SK-N-SH (cell line): Measurements from ENCODE around the gene GHRL.

Source experiments
- CTCF ChIP-seq: fragments of 200-600 bp; sonication (generic); IDR thresholded peaks from 2 replicates; pipeline ENCODE4 v1.6.1; 2017; ENCODE audit warnings: antibody characterized with exemption, mild to moderate bottlenecking, moderate library complexity
- EP300 ChIP-seq, 2 experiments: IDR thresholded peaks; 2 replicates each; pipeline versions ENCODE4 v1.4.0 to v1.6.1; 2012; ENCODE audit warnings: borderline replicate concordance in 1 of 2, low read depth in 1 of 2, low read length in 1 of 2
- FOXJ3 ChIP-seq: sonication (generic); formaldehyde crosslinking; IDR thresholded peaks from 2 replicates; pipeline ENCODE4 v1.5.1; 2020; ENCODE audit warnings: mild to moderate bottlenecking, missing genetic modification reagents
- JUND ChIP-seq: IDR thresholded peaks from 2 replicates; pipeline ENCODE4 v1.4.0; 2012
- PBX3 ChIP-seq: IDR thresholded peaks from 2 replicates; pipeline ENCODE4; 2012
- POLR2AphosphoS5 ChIP-seq: IDR thresholded peaks from 2 replicates; pipeline ENCODE4 v1.6.1; 2012; ENCODE audit warnings: low read depth, low read length
- RAD21 ChIP-seq: IDR thresholded peaks from 2 replicates; pipeline ENCODE4 v1.6.1; 2012; ENCODE audit warnings: mild to moderate bottlenecking, low read length
- RCOR1 ChIP-seq: fragments of 150-350 bp; IDR thresholded peaks from 2 replicates; pipeline ENCODE4 v1.6.1; 2017; ENCODE audit warnings: antibody characterized with exemption, low read length
- SIN3A ChIP-seq: IDR thresholded peaks from 2 replicates; pipeline ENCODE4 v1.6.1; 2012; ENCODE audit warnings: low read depth, mild to moderate bottlenecking, low read length, moderate library complexity, borderline replicate concordance
- SMC3 ChIP-seq: IDR thresholded peaks from 2 replicates; pipeline ENCODE4 v1.6.1; 2012; ENCODE audit warnings: low read depth, low read length, improper control_type of control experiment

GRCh38 chr3:10335190-10335738, 42.5 kb upstream of the GHRL start:
- no peak for TF ChIP-seq SIN3A
- TF ChIP-seq CTCF, result no peak
- no peak for TF ChIP-seq JUND
- TF ChIP-seq EP300 (IDR thresholded peaks at IDR 0.05; ENCODE audit: borderline replicate concordance in 1 of 2, low read depth in 1 of 2, low read length in 1 of 2), result no peak
- no peak for TF ChIP-seq PBX3
- TF ChIP-seq RCOR1, result no peak
- no peak for TF ChIP-seq POLR2AphosphoS5
- TF ChIP-seq FOXJ3 (CRISPR knock-in tag), result no peak
- no peak for TF ChIP-seq SMC3
- no peak for TF ChIP-seq RAD21
